HG03280 (cell line): Measurements from ENCODE around the gene TRMO.

Experiments used
- ATAC-seq: cut with Tn5 transposase; IDR thresholded peaks from one replicate; pipeline ENCODE4 v1.9.1; 2021; ENCODE audit warnings: mild to moderate bottlenecking, moderate library complexity; ENCODE audit not compliant: unreplicated experiment

The TRMO gene

DNA sequence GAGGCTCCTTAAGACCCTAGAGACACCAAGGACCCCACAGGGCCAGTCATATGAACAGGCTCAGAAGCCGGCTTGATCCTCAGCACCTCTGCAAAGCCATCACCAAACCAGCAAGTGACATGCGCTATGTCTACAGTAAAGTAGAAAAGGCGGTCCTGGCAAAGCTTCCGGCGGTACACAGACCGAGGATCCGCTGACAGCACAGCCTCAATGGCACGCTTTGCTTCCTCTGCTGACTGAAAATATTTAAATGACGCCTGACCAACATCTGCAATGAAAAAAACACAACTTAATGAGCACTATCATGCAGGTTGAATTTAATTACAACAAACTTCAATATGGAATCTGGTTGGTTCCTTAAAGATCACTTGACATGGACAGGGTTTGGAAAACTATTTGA is 17.6 kb downstream of the TRMO start:
- no peak for ATAC-seq

DNA sequence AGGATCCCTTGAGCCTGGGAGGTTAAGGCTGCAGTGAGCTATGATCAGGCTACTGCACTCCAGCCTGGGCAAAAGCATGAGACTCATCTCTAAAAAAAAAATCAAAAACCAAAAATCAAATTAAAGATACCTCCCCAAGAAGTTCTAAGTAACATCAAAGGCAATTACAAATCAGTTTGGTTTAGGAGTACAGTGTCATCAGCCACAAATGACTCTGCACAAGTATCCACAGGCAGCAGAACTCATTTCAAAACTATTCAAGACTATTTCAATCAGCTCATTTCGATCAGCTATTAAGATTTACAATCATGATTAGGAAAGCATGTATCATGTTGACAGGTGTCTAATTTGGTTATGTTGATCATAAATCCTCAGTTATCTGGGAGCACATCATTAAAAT is 19.1 kb downstream of the TRMO start:
- no peak for ATAC-seq

DNA sequence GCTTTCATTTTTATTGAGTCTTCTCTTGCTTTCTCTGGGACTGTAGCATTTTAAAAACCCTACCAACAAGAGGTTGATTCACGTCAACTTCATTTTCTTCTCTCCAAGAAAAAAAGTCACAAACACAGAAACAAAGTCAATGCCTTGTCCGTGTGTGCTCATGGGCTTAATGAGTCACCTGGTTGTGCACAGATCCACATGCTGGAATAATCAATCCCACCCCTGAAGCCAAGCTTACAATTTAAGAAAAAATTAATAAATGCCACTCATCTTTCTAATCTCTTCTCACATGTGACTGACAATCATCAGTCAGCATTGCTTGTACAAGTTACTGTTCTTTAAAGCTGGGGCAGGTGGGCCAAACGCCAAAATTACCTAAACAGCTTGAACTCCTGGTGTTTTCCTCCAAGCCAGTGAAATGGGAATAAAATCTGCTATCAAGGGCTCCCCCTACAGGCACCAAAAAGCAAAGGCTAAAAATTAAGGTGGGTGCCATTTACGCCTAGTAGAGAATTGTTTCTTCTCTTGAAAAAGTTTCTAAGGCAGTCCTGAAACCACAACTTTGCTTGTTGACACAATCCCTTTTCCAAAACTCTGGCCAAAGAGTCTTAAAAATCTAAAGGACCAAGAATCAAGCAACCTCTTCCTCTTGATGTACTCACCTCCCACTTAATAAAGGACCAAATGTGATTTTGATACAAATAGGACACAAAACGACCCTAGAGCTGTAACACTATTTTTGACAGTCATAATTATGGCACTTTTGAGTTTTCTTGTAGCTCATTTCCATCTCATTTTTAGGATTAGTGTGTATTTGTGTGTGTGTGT is 21.3 kb downstream of the TRMO start:
- ATAC-seq, result no peak

DNA sequence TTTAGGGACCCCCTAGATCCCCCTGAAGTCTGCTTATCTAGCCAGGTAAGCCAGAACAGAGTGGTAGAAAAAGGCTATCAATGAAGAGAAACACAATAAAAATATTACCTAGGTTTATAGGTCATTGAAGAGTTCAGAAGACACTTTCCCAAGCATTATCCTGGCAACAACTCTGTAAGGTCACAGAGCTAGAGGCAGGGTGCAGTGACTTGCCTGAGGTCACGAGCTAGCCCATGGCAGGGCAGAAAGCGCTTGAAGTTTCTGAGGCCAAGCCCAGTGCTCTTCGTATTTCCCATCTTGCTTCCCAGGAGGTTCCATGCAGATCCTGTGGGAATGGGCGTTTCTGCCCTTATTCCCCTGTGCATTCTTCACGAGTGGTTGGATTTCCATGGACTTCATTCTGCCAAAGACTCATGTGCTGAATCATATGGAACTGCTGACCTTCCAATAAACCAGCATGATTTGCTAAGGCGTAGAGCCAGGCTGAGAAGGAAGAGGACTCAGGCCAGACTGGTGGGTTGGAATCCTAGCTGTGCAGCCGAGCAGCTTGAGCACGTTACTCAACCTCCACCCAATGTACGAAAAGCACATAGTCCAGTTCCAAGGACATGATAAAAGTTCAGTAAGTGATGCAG is 22.1 kb downstream of the TRMO start:
- no peak for ATAC-seq

DNA sequence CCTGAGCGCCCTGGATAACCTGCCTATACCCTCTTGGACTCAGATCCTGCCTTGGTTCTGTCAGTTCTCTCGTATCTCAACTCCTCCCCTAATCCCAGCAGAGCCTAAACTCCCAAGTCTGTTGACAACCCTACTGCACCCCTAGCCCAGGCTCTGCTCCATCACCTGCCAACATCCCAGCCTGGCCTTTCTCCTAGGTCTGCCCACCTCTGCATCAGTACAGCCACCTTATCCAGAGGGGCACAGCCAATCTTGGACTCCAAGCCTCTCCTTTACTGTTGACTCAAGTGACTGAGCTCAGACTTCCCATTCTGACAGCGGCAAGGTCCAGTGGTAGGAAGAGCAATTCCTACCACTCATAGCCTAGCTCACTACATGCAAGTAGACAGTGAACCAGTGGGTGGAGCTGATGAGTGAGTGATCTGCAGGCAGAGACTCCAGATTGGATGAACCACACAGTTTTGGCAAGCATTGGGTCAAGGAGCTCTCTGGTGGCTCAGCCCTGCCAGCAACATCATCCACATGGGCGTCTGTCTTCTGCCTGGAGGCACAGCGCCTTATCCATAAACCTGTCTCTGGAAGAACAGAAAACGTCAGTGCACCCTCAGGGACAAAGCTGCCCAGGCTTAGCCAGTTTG is 26.5 kb downstream of the TRMO start:
- ATAC-seq, result no peak

DNA sequence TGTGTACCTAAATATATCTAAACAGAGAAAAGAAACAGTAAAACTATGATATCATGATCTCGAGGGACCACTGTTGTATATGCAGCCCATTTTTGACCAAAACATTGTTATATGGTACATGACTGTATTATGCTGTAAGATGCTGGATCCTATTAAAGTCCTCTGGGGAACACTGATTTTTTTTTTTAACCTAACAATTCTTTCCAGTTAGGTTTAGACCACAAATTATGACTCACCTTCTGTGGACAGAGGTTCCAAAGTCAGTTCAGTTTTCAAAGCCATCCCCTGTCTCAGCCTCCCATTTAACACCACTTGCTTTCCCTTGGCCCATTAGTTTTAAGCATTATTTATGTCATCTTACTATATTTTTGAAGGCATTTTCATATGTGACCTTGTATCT is 27.1 kb downstream of the TRMO start:
- no peak for ATAC-seq

DNA sequence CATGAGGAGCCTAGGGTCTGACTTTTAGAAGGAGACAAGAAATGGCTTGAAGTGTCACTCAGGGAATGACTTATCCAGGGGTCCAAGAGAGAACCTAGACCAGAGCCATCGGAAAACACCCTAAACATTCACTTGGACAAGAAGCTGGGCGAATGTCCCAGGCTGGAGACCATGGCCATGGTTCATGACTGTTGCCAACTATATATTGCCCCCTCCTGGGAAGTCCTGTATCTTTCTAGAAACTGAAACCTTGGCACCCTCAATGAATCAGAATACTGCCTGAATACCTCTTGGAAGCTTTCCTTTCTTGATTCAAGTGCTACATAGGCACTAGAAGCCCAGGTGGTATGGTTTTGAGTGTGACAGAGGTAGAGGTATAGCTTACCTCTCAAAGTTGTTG is 29.9 kb downstream of the TRMO start:
- no peak for ATAC-seq

DNA sequence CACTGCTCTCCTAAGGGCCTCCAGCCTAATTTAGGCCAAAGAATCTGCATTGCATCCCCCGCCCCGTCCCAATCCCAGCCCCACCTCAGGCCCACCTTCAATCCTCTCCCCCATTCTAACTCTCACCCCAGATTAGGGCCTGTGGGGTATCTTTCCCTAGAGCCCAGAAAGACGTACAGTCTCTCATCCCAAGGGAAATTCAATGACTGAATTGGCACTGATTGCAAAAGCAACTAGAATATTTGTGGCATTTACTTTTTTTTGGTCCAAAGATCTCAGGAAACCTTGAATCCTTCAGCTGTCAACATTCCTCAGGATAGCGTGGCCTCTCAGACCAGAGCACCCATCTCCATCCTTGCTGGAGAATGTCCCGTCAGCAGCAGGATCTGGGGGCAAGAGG is 30.6 kb downstream of the TRMO start:
- ATAC-seq, result no peak

DNA sequence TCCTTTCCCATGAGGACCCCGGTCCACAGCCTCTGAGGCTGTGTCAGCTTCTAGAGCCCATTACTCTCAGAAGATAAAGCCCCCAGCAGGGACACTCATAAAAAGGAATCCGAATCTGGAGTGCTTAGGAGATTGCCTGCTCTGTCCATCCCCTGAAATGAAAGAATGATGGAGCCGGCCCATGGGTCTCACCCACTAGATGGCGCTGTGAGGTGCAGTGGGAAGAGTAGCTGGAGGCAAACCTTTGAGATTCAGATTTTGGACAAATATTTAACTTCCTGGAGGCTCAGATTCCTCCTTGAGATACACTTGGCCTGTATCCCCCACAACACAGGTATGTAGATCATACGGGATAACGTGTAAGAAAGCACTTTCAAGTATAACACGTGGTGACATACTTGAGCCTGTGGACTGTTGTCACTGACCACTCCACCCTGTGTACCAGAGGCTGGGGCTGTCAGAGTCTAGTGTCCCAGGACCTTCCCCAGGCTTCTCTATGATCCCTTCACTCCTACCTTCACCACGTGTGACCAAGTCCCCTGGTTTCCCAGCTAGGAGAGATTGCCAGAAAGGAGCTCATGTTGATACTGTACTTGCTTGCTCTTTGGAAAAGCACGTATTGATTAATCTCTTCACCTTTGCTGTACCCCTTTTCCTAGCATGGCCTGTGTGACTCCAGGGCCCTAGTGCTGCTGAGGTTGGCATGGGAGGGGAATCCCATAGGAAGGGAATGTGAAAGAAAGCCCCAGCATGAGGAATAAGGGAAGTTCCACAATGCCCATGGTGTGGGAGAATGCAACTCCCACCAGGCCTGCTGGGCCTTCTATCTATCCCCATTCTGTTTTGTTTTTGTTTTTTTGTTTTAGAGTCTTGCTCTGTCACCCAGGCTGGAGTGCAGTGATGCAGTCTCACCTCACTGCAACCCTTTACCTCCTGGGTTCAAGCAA is 32.1 kb downstream of the TRMO start:
- ATAC-seq, result no peak

DNA sequence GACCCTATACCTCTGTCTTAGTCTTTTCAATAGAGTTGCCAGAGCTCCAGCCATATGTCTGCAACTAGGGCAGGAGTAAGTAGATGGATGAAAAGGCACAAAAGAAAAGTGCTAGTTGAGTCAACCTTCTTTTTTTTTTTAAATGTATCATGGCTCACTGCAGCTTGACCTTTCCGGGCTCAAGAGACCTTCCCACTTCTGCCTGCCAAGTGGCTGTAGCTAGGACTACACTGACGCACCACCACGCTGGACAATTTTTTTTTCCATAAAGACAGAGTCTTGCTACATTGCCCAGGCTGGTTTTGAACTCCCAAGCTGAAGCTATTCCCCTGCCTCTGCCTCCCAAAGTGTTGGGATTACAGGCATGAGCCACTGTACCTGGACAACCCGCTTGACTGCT is 42.0 kb downstream of the TRMO start:
- no peak for ATAC-seq

DNA sequence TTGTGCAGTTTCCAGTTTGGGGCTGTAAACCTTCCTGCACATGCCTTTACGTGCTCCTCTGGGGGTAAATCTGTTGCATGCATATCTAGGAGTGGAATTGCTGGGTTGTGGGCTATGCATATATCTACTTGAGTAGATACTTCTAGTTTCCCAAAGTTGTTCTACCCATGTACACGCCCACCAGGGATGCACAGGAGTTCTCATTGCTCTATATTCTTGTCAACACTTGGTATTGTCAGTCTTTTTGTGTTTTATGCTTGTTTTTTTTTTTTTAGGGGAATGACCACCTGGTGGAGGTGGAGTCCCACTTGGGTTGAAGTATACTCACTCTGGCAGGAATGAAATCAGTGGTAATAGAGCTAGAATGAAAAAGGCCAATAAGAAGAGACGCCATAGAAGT is 46.2 kb downstream of the TRMO start:
- no peak for ATAC-seq

DNA sequence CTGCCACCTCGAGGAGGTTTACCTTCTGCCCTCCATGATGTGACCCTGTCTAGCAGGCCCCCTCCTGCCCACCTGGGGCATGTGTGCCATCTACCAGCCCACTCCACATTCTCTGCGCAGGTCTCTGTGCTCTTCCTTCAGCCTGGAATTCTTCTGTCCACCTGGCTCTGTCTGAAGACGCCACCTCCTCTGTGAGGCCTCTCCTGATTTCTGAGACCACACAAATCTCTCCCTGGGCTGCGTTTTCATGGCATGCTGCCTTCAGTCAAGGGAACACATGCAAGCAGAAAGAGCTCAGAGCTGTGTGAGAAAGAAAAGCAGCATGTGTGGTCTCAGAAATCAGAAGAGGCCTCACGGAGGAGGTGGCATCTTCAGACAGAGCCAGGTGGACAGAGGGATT is 47.2 kb downstream of the TRMO start:
- ATAC-seq, result no peak

DNA sequence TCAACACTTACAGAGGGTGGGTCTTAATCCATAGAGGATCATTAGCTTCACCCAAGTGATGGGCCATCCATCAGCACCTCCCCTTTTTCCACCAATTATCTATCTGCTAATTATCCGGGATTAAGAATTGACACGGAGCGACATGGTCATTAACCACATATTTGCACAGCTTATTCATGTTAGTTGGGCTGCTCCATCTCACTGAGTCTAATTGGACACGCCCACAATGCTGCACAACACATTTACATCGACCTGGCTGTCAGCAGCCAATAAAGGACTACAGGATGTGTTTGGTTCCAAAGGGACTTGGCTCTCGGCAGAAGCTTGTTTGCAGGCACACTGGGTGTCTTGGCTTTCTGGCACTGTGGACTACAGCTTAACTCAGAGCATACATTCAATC is 47.7 kb downstream of the TRMO start:
- ATAC-seq, result no peak

DNA sequence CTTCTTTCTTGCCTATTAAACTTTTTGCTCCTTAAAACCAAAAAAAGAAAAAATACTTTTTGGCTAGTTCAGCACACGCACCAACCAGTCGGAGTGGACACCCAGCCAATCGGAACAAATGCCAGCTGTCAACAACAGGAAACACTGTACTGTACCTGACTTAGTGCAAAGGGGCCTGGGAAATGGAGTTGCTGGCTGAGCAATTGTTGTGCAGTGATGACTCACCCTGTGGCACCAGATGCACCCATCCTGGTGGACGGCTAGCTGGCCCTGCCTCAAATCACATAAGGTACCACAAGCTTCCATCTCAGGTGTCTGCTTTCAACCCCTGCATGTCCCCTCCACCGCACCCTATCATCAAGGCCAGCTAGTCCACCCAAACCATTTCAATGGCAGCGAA is 48.4 kb downstream of the TRMO start:
- ATAC-seq, result no peak

DNA sequence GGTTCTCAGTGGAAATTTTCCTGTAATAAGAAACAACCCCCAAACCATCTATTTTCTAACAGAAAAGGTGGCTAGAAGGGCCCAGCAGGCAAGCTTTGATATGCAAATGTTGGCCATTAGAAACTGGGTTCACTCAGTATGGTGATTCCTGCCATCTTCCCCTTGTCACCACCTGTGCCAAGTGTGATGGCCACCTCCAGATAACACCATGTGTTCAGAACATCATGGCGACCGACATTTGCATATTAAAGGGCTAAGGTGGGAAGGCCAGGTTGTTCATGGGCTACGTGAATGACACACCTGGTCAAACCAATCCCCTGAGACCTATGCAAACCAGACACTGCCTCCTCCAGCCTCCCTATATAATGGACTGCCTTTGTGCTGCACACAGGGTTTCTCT is 48.9 kb downstream of the TRMO start:
- ATAC-seq, result no peak

DNA sequence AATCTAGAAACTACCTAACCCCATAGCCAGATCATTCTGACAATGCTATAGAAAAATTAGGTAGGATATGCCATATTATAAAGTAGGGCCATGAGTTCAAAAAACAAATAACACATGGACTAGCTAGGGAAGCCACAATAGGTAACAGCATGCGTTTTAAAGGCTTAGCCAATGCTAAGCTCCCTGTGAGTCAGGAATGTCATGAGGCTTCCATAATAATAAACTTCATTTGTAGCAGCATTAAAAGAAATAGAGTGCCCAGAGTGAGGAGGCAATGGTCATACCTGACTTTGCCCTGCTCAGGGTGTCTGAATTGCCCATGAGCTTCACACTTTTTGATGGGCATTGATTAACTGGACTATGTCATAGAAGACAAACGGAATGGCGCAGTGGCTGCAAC is 53.4 kb downstream of the TRMO start:
- no peak for ATAC-seq

DNA sequence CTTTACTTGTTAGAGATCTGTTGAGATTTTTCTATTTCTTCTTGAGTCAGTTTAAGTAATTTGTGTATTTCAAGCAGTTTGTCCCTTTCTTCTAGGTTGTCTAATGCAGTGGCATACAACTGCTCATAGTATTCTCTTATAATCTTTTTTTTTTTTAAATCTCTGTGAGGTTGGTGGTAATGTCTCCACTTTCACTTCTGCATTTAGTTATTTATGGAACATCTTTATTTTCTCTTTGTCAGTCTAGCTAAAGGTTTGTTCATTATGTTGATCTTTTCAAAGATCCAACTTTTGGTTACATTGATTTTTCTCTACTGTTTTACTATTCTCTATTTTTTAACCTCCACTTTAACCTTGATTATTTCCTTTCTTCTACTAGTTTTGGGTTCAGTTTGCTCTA is 55.5 kb downstream of the TRMO start:
- ATAC-seq, result no peak

DNA sequence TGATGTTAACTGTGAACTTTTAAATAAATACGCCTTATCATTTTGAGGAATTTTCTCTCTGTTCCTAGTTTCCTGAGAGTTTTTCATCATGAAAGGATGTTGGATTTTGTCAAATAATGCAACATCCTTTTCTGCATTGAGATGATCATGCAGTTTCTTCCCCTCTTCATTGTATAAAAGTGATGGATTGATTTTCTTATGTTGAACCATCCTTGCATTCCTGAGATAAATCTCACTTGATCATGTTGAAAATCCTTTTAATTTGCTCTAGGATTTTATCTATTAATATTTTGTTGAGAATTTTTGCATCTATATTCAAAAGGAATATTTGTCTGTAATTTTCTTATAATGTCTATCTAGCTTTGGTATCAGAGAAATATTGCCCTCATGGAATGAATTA is 56.0 kb downstream of the TRMO start:
- ATAC-seq, result no peak

DNA sequence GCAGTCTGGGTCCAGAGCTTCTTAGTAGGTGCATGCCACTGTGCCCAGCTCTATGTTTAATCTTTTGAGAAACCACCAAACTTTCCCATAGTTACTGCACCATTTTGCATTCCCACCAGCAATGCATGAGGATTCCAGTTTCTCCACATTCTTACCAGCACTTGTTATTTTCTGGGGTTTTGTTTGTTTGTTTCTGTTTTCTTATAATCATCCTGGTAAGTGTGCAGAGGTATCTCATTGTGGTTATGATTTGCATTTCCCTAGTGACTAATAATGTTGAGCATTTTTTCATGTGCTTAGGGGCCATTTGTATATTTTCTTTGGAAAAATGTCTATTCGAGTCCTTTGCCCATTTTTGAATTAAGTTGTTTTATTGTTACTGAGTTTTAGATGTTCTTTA is 57.9 kb downstream of the TRMO start:
- no peak for ATAC-seq

DNA sequence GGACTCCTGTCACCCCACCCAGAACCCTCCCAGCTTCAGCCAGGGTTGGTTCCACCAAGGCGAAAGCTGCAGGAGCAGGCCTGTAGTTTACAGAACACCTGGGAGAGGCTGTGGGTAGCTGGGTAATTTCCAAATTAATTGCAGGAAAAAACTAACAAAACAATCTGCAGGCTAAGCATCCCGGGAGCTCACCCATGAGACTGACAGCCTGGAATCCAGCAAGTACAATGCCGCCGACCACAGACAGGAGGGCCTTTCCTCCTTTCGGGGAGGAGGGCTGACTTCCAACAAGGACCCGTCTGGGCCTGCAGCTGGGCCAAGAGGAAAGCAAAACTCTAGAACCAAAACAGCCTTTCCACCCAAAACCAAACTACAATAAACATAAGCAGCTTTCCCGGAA is 59.0 kb downstream of the TRMO start:
- ATAC-seq, result no peak

DNA sequence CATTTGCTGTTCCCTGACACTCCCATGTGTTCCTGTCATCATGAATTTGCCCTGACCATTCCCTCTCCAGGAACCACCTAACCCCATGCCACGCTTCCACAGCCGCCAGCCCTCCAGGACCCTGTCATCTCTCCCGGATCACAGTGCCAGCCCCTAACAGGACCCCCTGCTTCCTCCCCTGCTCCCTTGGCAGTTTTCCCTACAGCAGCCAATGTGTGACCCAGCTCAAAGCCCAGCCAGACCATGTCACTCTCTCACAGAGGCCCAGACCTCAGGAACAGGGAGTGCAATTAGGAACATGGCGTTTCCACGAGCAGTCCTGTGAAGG is 61.2 kb downstream of the TRMO start:
- ATAC-seq, result no peak
